GM23338 (cell line): ENCODE results near the gene PLBD1. TPM values are rescaled to one million over a fixed set of nuclear protein-coding genes. Genes with fewer than 3 reads are reported as not detected.

Experiments used
- ATAC-seq: fragments of 200-7000 bp; cut with Tn5 transposase; 3 replicates; pipeline ENCODE4 v1.9.1; 2020
- DNase-seq: peaks from one replicate; pipeline ENCODE4 v3.0.0-alpha.2; 2015; ENCODE audit warnings: low spot score
- H2AFZ ChIP-seq: fragments of 200-600 bp; sonication (generic); 2 replicates; pipeline ENCODE4 v1.8.0; 2016; ENCODE audit warnings: antibody characterized with exemption, mild to moderate bottlenecking, moderate library complexity
- H3F3A ChIP-seq: fragments of 200-600 bp; sonication (generic); replicated peaks from 2 replicates; pipeline ENCODE4 v1.8.0; 2017; ENCODE audit warnings: antibody characterized with exemption, mixed run types, low read depth
- H3K27ac ChIP-seq: fragments of 200-600 bp; sonication (generic); 2 replicates; pipeline ENCODE4 v1.6.1; 2016; ENCODE audit warnings: low read depth
- H3K27me3 ChIP-seq: fragments of 200-600 bp; sonication (generic); 2 replicates; pipeline ENCODE4 v1.8.0; 2016; ENCODE audit warnings: mild to moderate bottlenecking, mixed run types, moderate library complexity; ENCODE audit not compliant: insufficient read depth
- H3K36me3 ChIP-seq: fragments of 200-600 bp; sonication (generic); 2 replicates; pipeline ENCODE4 v1.8.0; 2016; ENCODE audit warnings: mild to moderate bottlenecking; ENCODE audit not compliant: insufficient read depth
- H3K4me1 ChIP-seq: fragments of 200-600 bp; sonication (generic); 2 replicates; pipeline ENCODE4 v1.8.0; 2016; ENCODE audit warnings: mild to moderate bottlenecking, moderate library complexity; ENCODE audit not compliant: insufficient read depth
- H3K4me2 ChIP-seq: fragments of 200-600 bp; sonication (generic); 2 replicates; pipeline ENCODE4 v1.7.1; 2017; ENCODE audit warnings: mixed run types
- H3K4me3 ChIP-seq: fragments of 200-600 bp; sonication (generic); 2 replicates; pipeline ENCODE4 v1.6.1; 2016; ENCODE audit warnings: mixed run types
- H3K79me2 ChIP-seq: fragments of 200-600 bp; sonication (generic); replicated peaks from 2 replicates; pipeline ENCODE4 v1.8.0; 2017; ENCODE audit warnings: mild to moderate bottlenecking; ENCODE audit not compliant: insufficient read depth
- H3K9me2 ChIP-seq: fragments of 200-600 bp; sonication (generic); 2 replicates; pipeline ENCODE4 v1.8.0; 2017; ENCODE audit not compliant: insufficient read depth
- H4K20me1 ChIP-seq: fragments of 200-600 bp; sonication (generic); replicated peaks from 2 replicates; pipeline ENCODE4 v1.8.0; 2017; ENCODE audit warnings: mild to moderate bottlenecking; ENCODE audit not compliant: insufficient read depth
- H3K27ac Mint-ChIP-seq: 2 replicates; pipeline ENCODE4 v1.8.0; 2020; ENCODE audit warnings: inconsistent platforms, mild to moderate bottlenecking, moderate library complexity, mixed read lengths
- H3K27me3 Mint-ChIP-seq: 3 replicates; pipeline ENCODE4 v1.8.0; 2022; ENCODE audit warnings: low read depth, mild to moderate bottlenecking, moderate library complexity, mixed read lengths, inconsistent platforms; ENCODE audit not compliant: insufficient read depth, poor library complexity
- H3K36me3 Mint-ChIP-seq: 3 replicates; pipeline ENCODE4 v1.8.0; 2021; ENCODE audit warnings: low read depth, mild to moderate bottlenecking, inconsistent platforms, moderate library complexity, mixed read lengths
- H3K4me1 Mint-ChIP-seq: 3 replicates; pipeline ENCODE4 v1.8.0; 2020; ENCODE audit warnings: mild to moderate bottlenecking, inconsistent platforms, mixed read lengths
- H3K4me3 Mint-ChIP-seq: 3 replicates; pipeline ENCODE4 v1.8.0; 2021; ENCODE audit warnings: moderate library complexity, mild to moderate bottlenecking, inconsistent platforms, mixed read lengths
- H3K9me3 Mint-ChIP-seq: 3 replicates; pipeline ENCODE4 v1.8.0; 2020; ENCODE audit warnings: moderate library complexity, mild to moderate bottlenecking, inconsistent platforms, mixed read lengths
- CREB1 ChIP-seq: fragments of 250-450 bp; sonication (Bioruptor Pico); IDR thresholded peaks from 2 replicates; pipeline ENCODE4 v1.5.0; 2020; ENCODE audit warnings: low read depth, mild to moderate bottlenecking, moderate library complexity
- CTCF ChIP-seq, 2 experiments: fragments of 200-600 bp in 1 of 2; sonication (generic) in 1 of 2; conservative IDR thresholded peaks; 2 replicates each; pipeline versions ENCODE4 v1.5.1 to v1.6.1; 2016 to 2017; ENCODE audit warnings: antibody characterized with exemption in 2 of 2, low read depth in 2 of 2, mild to moderate bottlenecking in 2 of 2, moderate library complexity in 1 of 2
- ETS1 ChIP-seq: IDR thresholded peaks from 2 replicates; pipeline ENCODE4 v1.6.1; 2016; ENCODE audit warnings: antibody characterized with exemption
- EZH2 ChIP-seq: fragments of 200-600 bp; sonication (generic); IDR thresholded peaks from one replicate; pipeline ENCODE4 v1.8.0; 2017; ENCODE audit warnings: antibody characterized with exemption, mild to moderate bottlenecking, low read depth; ENCODE audit not compliant: unreplicated experiment
- EZH2phosphoT487 ChIP-seq: fragments of 200-600 bp; sonication (generic); IDR thresholded peaks from one replicate; pipeline ENCODE4 v1.8.1; 2018; ENCODE audit warnings: antibody characterized with exemption; ENCODE audit not compliant: unreplicated experiment
- POLR2AphosphoS5 ChIP-seq: IDR thresholded peaks from 2 replicates; pipeline ENCODE4 v1.6.1; 2016; ENCODE audit warnings: antibody characterized with exemption, low read depth
- REST ChIP-seq: IDR thresholded peaks from one replicate; pipeline ENCODE4 v1.6.1; 2018; ENCODE audit warnings: antibody characterized with exemption; ENCODE audit not compliant: unreplicated experiment
- ZNF114 ChIP-seq: fragments of 250-450 bp; sonication (Bioruptor Pico); IDR thresholded peaks from 2 replicates; pipeline ENCODE4 v1.5.0; 2020; ENCODE audit warnings: mild to moderate bottlenecking, moderate library complexity
- ZNF331 ChIP-seq: fragments of 250-450 bp; sonication (Bioruptor Pico); IDR thresholded peaks from 2 replicates; pipeline ENCODE4 v1.5.0; 2020; ENCODE audit warnings: low read depth, mild to moderate bottlenecking, moderate library complexity
- polyA plus RNA-seq: library from polyadenylated mRNA; unstranded; fragments of >200 nt; fragmentation: Nextera tagmentation; extraction: Ambion mirVana; gene quantifications from 2 replicates; pipeline ENCODE4 v1.2.1, GENCODE V29; 2016
- total RNA-seq: library from RNA; depleted of rRNA; stranded (reverse); fragments of >200 nt; shearing (Covaris generic); gene quantifications from 2 replicates; pipeline ENCODE4 v1.2.3, GENCODE V29; 2014

PLBD1 gene
- total and polyA plus RNA-seq, 2 experiments from 2014 or later = 10.2 to 16.3 TPM

- H3K36me3 Mint-ChIP-seq = no peaks in the 10 kb centered on the region
- H3K79me2 ChIP-seq = no peaks in the 10 kb centered on the region
- peaks cover 10% of the 10 kb centered on the region for H3K27me3 Mint-ChIP-seq
- no peak overlapping the region for H3K27ac Mint-ChIP-seq
- no peaks in the 10 kb centered on the region; the same call in 1 of the 2 replicates for H4K20me1 ChIP-seq
- H3K36me3 ChIP-seq = no peaks in the 10 kb centered on the region
- H3K9me3 Mint-ChIP-seq = no peaks in the 10 kb centered on the region
- no peak overlapping the region for H3K4me2 ChIP-seq
- no peaks in the 10 kb centered on the region for H3K27me3 ChIP-seq
- ATAC-seq (no peak), DNase-seq (no peak)
- no peak overlapping the region for H3K4me3 ChIP-seq
- 0 out of 2 replicates have a peak, but pooled peaks cover 3% of the 10 kb centered on the region for H3K9me2 ChIP-seq
- TF ChIP-seq ZNF114 (CRISPR knock-in tag) = no peak
- no peak for TF ChIP-seq EZH2phosphoT487
- no peak for TF ChIP-seq POLR2AphosphoS5
- TF ChIP-seq EZH2 = no peak
- no peak for TF ChIP-seq CTCF (conservative IDR thresholded peaks at IDR 0.05; ENCODE audit: low read depth in 2 of 2)
- TF ChIP-seq REST = no peak
- no peak for TF ChIP-seq ZNF331 (CRISPR knock-in tag)
- TF ChIP-seq CREB1 (CRISPR knock-in tag) = no peak
- no peak overlapping the region for H3K27ac ChIP-seq
- no peaks in the 10 kb centered on the region for H3F3A ChIP-seq
- H3K4me1 ChIP-seq = no peaks in the 10 kb centered on the region
- no peak overlapping the region for H2AFZ ChIP-seq
- H3K4me3 Mint-ChIP-seq = no peak overlapping the region
- peaks cover 7% of the 10 kb centered on the region; the same call in 2 of the 3 replicates for H3K4me1 Mint-ChIP-seq
Observed at GRCh38 chr12:14562279-14562678, 5.4 kb downstream of the PLBD1 start.

- no peak overlapping the region for H3K4me3 ChIP-seq
- no peak overlapping the region for H2AFZ ChIP-seq
- H3K27ac Mint-ChIP-seq = no peak overlapping the region
- peaks cover 7% of the 10 kb centered on the region for H3K27me3 Mint-ChIP-seq
- H3K27me3 ChIP-seq = no peaks in the 10 kb centered on the region
- H3K4me3 Mint-ChIP-seq = no peak overlapping the region
- H3K9me3 Mint-ChIP-seq = no peaks in the 10 kb centered on the region; the same call in 2 of the 3 replicates
- no peaks in the 10 kb centered on the region for H3K36me3 ChIP-seq
- no peak overlapping the region for H3K4me2 ChIP-seq
- H4K20me1 ChIP-seq = no peaks in the 10 kb centered on the region; the same call in 1 of the 2 replicates
- ATAC-seq = no peak
- 0 out of 2 replicates have a peak, but pooled peaks cover 5% of the 10 kb centered on the region for H3K9me2 ChIP-seq
- no peak for DNase-seq
- H3K27ac ChIP-seq = no peak overlapping the region
- H3K36me3 Mint-ChIP-seq = no peaks in the 10 kb centered on the region
- peaks cover 7% of the 10 kb centered on the region; the same call in 2 of the 3 replicates for H3K4me1 Mint-ChIP-seq
- no peaks in the 10 kb centered on the region for H3F3A ChIP-seq
- H3K79me2 ChIP-seq = no peaks in the 10 kb centered on the region
- H3K4me1 ChIP-seq = no peaks in the 10 kb centered on the region
- TF ChIP-seq CREB1 (CRISPR knock-in tag) (no peak), ETS1 (no peak), EZH2 (no peak), ZNF331 (CRISPR knock-in tag) (no peak), EZH2phosphoT487 (no peak), CTCF (conservative IDR thresholded peaks at IDR 0.05; ENCODE audit: low read depth in 2 of 2) (no peak), REST (no peak), POLR2AphosphoS5 (no peak)
Observed at GRCh38 chr12:14561677-14562238, 5.9 kb downstream of the PLBD1 start.
